ENCODE data around the gene TMEM269.

TMEM269 gene

DNA sequence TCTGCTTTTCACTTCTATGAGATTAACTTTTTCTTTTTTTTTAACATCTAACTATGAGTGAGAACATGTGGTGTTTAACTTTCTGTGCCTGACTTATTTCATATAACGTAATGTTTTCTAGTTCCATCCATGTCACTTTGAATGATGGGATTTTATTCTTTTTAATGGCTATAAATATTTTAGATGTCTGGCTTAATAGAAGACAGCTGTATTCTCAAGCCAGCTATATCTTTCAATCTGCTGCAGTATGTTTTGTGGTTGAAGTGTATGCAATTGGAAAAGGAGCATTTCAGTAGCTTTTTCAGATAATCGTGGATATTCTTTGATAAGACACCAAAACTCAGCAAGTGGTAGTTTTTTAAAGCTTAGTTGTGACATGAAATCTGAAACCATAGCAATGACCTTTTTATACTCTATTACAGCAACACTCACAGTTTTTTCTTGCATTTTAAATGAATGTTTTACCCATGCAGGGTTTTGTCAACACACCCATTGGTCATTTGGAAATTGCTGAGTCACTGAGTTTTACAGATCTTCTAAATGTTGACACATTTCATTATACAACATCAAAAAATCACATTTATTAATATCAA lies 38.1 kb downstream of the TMEM269 start:
- DNase-seq (ENCODE audit: low read depth) = peak; percentile 62

DNA sequence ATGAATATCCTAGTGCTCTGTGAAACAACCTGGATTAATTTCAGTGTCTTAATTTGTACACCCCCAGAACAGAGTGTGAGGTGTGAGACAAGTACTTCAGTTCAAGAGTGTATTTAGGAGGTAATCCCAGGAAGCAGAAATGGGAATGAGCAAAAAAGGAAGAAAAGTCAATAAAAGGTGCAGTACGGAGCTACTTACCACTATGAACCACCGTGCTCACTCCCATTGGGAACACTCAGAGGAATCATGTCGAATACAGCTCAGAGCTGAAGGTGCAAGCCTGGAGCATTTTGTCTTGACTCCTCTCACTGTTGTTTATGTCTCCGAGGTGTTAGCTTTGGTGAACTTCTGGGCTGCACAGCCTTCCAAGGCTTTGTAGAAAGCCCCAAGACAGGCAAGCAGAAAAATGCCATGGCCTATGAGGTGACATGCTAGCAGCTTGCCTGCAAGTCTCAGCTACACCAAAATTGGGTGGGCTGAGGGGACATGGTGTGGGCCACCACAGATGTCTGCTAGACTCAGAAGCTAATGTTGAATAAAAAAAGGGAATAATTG lies 39.8 kb downstream of the TMEM269 start:
- no peak for DNase-seq (ENCODE audit: low read depth)

DNA sequence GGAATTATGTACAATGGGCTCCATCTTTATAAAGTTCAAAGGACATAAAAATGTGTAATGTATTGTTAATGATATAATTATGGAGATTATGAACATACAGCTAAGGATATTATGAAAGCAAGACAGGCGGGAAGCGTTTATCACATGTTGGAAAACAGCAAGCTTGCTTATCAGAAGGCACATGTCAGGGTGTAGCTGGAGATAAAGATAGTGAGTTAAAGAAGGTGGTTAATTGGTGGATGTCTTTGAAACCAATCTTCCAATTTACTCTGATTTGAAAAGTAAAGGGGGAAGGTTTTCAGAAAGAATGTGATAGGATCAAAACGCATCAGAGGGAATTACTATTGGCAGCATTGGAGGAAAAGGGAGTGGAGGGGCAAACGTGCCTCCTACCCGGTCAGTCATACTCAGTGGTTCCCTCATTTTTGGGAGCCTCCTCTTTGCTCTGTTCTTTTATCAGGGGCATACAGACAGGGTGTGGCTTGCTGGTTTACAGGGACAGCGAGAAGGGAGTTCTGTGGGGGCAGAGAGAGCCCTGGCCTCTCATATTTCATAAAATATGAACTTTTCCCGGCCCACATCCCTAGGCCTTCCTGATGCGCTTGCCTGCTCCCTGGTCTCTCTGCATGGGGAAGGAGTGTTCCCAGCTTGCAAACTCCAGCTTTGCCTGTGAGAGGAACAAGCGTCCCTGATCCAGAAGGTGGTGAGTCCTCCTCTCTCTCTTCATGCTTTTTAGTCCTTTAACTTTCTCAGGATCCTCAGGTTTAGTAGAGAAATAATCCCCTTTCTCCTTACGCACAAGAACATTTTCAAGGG lies 40.5 kb downstream of the TMEM269 start:
- DNase-seq (ENCODE audit: low read depth) = no peak

DNA sequence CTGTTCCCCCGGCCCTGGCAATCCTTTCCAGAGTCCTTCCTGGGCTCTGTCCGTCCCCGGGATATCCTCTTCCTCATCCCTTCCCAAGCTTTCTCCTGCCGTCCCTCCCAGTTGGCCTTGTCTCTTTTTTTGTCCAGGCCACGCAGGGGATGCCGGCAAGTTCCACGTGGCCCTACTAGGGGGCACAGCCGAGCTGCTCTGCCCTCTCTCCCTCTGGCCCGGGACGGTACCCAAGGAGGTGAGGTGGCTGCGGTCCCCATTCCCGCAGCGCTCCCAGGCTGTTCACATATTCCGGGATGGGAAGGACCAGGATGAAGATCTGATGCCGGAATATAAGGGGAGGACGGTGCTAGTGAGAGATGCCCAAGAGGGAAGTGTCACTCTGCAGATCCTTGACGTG lies 45.8 kb downstream of the TMEM269 start:
- no peak for DNase-seq (ENCODE audit: low read depth)

DNA sequence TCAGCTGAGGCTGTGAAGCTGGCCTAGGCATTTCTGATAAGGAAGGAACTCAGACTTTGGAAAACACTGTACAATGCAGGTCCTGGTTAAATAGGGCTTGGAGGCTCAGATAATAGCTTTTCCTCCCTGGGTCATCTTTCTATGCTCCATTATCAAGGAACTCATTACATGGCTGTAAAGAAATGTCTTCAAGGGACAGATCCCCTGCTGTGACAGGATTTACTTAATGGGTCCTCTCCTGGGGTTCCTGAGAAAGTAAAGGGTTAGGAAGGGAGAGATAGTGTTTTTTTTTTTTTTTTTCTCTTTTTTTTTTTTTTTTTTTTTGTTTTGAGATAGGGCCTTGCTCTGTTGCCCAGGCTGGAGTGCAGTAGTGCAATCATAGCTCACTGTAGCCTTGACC lies 46.5 kb downstream of the TMEM269 start:
- DNase-seq (ENCODE audit: low read depth) = no peak

DNA sequence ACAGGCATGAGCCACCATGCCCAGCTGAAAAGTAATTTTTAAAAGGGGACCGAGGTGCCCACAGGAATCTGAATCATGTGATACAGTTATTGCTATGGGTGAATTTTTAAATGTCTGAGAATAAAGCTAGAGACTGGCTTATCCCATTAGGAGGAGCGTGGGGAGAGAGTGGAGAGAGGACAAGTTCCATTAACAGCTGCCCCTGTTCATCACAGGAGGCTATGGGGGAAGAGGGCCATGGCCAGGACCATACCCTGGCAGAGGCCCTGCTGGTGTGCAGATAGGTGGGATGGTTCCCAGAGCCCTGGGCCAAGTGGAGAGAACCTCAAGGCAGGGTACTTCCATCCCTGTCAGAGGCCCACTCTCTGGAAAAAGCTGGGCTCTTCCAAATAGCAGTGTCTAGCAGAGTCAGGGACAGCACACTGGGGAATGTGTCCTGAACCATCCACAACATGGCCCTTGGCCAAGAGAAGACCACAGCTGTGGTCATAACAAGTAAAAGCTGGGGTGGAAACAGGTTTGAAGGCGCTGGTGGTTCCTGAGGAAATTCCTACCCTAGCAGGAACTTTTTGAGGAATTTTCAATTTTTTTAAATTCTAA lies 48.0 kb downstream of the TMEM269 start:
- DNase-seq (ENCODE audit: low read depth) = no peak

DNA sequence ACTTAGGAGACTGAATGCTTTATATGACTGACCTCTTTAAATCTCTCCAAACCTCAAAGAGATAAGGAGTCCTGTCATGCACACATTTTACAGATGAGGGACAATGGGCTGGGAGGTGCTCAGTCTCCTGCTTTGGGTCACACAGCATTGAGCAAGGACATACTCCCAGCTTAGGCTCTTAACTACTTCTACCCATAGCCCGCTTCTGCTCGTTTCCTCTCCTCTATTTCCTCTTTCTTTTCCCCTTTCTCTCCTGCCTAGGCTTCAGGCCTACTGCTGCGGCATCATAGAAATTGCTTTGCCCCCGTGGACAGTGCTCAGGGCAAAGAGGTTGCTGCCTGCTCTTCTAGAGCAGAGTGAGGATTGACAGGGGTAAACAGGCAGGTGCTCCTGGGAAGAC lies 49.2 kb downstream of the TMEM269 start:
- DNase-seq (ENCODE audit: low read depth) = no peak

DNA sequence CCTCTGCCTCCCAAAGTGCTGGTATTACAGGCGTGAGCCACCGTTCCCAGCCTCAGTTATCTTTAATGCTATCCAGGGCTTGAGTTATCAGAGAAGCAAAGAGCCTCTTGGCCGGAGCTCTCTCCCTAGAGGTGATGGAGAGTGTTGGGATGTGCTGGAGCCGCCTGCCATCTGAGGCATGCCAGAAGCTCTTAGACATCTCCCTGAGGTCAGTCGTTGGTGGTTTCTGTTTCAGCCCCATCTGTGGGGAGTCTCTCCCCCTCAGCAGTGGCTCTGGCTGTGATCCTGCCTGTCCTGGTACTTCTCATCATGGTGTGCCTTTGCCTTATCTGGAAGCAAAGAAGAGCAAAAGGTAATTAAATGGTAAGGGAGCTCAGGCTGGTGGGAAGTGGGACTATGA lies 50.0 kb downstream of the TMEM269 start:
- DNase-seq (ENCODE audit: low read depth) = no peak

DNA sequence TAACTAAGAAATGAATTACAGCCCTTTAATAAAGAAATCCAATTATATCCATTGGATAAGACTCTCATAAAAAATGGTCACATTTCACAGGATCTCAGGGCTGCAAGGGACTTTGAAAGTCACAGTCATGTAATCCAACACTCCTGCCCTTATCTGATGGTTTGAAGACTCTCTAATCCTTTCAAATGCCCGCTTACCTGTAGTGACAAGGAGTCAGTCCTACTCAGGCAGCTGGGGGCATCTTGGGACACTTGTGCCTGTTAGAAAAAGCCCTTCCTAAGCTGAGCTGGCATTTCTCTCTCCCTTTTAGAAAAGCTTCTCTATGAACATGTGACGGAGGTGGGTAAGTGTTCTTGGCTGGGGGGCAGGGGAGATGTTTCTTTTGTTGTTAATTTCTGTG lies 50.6 kb downstream of the TMEM269 start:
- no peak for DNase-seq (ENCODE audit: low read depth)

DNA sequence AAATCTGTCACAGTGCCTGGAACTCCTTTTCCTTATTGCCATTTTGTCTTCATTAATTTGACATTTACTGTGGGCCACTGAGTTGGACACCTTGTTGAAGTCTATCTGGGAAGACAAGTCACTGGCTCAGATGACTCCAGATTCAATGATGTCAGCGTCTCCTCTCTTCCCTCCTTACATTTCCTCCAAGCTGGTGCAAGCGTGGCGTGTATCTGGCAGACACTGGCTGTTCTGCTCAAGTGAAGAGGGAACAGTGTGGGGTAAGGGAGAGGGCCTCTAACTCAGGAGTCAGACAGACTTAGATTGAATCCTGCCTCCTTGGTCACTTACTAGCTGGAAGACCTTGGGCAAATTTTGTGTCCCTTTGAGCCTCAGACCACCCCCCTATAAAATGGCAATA lies 52.9 kb downstream of the TMEM269 start:
- DNase-seq (ENCODE audit: low read depth) = no peak

DNA sequence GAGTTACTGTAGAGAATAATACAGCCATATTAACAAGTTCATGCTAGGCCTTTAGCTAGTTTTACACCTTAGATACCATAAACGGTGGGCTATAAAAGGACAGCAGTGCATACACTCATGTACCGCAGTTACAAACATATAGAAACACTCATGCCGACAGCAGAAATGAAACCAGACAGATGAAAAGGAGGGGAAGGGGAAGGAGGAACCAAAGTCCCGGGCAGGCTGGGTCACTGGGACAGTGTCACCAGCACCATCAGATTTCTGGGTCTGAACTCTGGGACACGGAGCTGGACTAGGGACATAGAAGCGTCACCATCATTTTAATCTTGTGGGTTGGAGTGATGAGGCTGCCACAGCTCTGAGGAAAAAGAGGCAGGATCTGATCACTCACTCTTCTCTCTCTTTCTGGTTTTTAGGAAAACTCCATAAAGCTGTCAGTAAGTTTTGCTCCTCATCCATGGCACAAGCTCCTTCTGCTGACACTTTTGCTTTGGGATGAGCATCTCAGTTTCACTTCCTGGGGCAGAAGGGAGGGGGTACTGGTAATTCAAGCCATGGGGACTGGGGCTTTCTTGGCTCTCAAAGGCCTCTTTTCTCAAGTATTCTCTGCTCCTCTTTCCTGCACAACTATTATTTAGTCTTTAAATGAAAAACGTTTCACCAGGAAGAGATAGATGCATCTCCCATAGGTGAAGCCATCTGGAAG lies 53.8 kb downstream of the TMEM269 start:
- DNase-seq (ENCODE audit: low read depth) = no peak

DNA sequence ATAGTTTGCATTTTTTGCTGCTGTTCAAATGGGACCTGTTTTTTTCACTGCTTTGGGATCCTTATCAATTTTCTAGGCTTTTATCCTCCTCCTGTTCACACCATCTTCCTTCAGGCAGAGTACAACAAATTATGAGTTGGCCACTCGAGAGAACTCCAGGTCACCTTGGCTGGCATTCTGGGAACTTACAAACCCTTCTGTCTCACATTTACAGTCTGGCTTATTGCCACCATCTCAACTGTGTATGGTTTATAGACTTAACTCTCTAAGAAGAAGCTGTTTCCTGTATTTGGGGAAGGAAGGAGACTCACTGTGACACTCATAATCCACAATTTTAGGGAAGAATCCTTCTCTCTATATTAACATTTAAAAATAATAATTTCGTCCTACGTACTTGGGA lies 56.2 kb downstream of the TMEM269 start:
- no peak for DNase-seq (ENCODE audit: low read depth)

DNA sequence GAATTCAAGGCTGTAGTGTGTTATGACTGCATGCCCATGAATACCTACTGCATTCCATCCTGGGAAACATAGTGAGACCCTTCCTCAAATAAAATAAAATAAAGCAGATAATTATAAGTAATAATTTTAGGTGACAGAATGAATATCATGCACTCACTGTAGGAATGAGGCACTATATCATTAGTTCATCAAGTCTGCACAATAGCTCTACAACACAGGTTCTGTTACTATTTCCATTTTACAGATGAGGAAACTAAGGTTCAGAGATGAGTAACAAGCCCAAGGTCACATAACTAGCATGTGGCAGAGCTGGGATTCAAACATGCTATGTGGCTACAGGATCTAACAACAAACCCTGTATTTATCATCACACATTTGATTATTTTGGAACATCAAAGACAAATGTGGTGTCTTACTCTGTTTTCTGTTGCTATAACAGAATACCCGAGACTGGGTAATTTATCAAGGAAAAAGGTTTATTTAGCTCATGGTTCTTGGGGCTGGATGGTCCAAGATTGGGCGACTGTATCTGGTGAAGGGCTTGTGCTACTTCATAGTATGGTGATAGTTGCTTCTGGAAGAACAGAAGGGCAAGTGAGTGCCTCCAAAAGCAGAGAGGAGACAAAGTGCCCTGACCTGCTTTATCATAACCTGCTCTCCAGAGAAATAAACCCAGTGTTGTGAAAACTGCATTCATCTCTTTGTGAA lies 56.8 kb downstream of the TMEM269 start:
- DNase-seq (ENCODE audit: low read depth) = no peak

DNA sequence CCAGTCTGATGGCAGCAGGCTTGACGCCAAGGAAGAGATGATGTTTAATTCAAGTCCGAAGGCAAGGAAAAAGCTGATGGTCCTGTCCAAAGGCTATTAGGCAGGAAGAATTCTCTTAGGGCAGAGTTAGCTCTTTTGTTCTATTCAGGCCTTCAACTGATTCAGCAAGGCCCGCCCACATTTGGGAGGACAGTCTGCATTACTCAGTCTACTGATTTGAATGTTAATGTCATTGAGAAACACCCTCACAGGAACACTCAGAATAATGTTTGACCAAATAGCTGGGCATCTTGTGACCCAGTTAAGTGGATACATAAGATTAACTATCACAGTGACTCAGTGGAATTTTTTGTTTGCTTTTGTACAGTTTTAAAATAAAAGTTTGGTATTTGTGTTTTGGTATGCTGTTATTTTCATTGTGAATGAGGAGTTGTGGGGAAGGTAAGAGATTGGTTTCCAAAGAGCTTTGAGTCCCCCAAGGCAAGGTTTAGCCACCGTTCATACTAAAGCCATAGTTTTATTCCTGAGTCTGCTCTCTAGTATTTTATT lies 59.9 kb downstream of the TMEM269 start:
- no peak for DNase-seq (ENCODE audit: low read depth)

DNA sequence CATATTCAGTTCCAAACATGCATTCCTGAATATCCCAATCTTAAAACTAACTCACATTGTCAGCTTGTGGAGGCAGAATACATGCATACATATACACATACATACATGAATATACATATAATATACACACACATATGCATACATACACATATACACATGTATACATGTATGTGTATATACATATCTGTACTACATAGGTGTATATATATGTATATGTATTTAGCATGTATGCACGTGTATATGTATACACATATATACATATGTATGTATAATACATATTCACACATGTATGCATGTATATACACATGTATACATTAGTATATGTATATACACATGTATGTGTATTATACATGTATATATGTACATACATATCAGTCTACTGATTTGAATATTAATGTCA lies 60.4 kb downstream of the TMEM269 start:
- no peak for DNase-seq (ENCODE audit: low read depth)

DNA sequence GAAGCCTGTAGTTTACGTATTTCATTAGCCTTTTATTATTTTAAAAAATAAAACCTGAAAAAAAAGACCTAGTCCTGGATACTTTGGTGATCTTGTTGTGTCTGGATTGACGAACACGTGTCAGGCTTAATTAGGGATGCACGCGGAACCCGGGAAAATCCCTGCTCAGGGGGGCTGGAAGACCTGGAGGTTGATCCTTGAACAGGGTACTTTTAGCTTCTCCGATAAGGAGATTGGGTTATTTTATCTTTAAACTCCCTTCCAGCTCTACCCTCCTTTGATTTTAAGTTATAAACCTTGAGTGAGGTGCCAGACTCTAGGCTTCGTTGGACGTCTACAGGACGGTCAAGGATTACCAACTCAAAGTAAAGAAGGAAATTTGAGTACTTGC lies 61.1 kb downstream of the TMEM269 start:
- DNase-seq (ENCODE audit: low read depth) = no peak

DNA sequence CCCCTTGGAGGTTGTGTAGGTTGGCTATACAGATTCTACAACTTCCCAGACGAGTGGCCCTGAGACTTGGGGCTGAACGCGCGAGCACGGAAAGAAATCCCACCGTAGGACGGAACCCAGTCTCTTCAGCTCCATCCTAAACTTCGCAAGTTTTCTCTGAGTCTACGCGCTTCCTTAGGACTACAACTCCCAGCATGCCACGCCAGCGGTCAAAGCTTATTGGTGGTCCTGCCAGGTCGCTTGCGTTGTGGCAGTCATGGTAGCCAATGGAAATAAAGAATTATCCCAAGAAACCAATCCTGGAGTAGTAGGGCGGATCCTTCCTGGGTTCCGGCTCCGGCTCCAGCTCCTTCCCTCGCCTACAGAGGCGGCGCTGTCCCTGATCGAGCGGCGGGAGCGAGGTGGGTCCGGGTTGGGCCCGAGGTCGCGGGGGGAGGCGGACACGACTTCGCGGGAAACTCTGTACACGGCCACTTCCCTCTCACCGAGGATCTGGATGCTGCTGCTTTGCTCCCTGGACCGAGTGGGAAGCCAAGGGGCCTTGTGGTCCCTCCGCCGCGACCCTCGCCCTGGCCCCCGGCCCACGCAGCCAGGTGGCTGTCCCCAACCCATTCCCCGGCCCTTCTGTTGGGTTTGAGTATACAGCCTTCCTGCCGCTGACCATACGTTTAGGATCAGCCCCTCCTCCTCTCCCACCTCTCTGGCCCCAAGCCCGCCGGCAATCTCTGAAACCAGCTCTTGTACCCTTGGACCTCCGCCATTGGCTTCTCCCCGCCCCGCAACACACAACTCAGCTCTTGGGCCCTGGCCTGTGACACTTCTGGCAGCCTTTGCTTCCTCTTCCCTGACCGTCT lies 61.7 kb downstream of the TMEM269 start, which contains the start of gene ZNF691:
Gene ZNF691, plus strand, starts transcription at position 357 of the 854 bp plus-strand sequence. CDS start 3,046 bp downstream, outside the sequence.
- peak; percentile 93 for DNase-seq (ENCODE audit: low read depth)

DNA sequence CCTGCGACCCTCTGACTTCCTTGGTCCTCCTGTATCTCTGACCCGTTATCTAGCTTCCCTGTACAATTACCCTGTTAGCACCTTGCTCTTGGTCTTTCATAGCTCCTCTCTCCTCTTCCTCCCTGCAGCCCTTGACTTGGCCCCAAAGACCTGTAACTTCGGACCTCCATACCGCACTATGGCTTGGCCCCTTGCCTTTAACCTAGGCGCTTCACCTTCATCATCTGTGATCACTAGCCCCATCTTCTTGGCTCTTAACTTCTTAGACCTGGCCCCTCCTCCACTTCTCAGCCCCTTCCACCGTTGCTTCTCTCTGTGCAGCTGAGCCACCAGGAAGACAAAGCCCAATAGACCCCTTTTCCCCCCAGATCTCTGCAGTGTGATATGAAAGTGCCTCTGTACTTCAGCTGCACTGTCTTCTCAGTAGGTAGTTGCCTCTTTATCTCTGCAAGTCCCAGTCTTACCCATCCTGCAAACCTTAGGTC lies 62.4 kb downstream of the TMEM269 start:
- no peak for DNase-seq (ENCODE audit: low read depth)

DNA sequence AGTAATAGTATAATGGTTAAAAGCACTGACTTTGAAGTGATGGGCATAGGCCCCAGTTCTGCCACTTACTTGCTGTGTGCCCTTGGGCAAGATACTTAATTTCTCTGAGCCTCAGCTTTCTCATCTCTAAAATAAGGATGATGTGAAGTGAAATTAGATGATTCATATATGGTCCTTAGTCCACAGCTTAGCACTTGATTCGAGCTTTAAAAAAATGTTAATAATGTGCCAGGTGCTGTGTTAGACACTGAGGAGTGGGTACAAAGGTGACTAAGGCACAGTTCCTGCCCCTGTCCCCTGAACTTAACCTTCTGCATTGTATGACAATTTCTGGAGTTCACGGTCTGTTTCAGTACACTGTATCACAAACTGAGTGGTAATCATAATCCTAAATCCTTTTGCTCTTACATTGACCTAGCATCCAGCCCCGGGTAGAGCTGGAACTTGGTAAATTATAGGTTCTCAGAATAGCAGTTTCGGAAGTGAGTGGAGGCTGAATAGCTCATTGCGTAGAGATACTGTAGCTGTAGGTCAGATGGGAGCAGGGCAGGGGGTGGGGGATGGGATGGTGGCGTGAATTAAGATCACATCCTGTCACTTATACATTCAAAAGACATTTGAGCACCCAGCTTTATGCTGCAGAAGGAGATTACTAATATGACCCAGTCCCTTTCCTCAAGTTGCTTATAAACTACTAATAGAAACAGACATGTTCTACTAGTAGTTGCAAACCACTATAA lies 63.1 kb downstream of the TMEM269 start:
- DNase-seq (ENCODE audit: low read depth) = no peak

All from GM04504 (cell line).